Mucosa of descending colon (tissue), 3 donors: ENCODE data around the gene SLC48A1. TPM values are rescaled to one million over a fixed set of nuclear protein-coding genes. Genes with fewer than 3 reads are reported as not detected.

Experiments used
- ATAC-seq: fragments of 200-7000 bp; cut with Tn5 transposase; one replicate; pipeline ENCODE4 v1.9.1; 2020; ENCODE audit warnings: mild to moderate bottlenecking, moderate library complexity
- DNase-seq, 3 donors: peaks; one replicate each; pipeline ENCODE4 v3.0.0-alpha.2; 2020
- H3K36me3 ChIP-seq: fragments of 200-600 bp; one replicate; pipeline ENCODE4 v1.8.0; 2021; ENCODE audit warnings: low read depth, mild to moderate bottlenecking
- H3K4me1 ChIP-seq: fragments of 200-600 bp; one replicate; pipeline ENCODE4 v1.8.0; 2021; ENCODE audit warnings: low read depth, mild to moderate bottlenecking
- H3K4me3 ChIP-seq: fragments of 200-600 bp; one replicate; pipeline ENCODE4 v1.8.0; 2021; ENCODE audit warnings: mild to moderate bottlenecking
- H3K9me3 ChIP-seq: fragments of 200-600 bp; one replicate; pipeline ENCODE4 v1.8.0; 2021; ENCODE audit warnings: mild to moderate bottlenecking
- intact Hi-C, 2 donors: fragments of 100-400 bp; cut with DNase I in 1 of 2; cut with micrococcal nuclease in 1 of 2; formaldehyde crosslinking; loops; one replicate each; pipeline versions ENCODE4 v1.11.0 to v1.11.1; 2022; cut with DNase I, micrococcal nuclease
- total RNA-seq, 3 donors: library from RNA; stranded (reverse); fragmentation: NEBNext Ultra II Directional in 2 of 3; extraction: Animal tissue kit (Norgen Biotek cat#: 25700) in 2 of 3; gene quantifications; one replicate each; pipeline versions ENCODE4 v1.2.1 to v1.2.4, GENCODE V29; 2021 to 2023
- TF ChIP-seq, protein P1 (sequence below): fragments of 200-600 bp; IDR thresholded peaks from one replicate; pipeline ENCODE4 v1.8.0; 2022; ENCODE audit warnings: antibody characterized with exemption, mild to moderate bottlenecking
- donor health status: DM: no; HTN: no; CAD: no; lungs with moderate emphysema.
- donor health status: DM: no; HTN: no; CAD: no.
- donor health status: DM: no; HTN: yes; CAD: no.

Gene SLC48A1
- total RNA-seq, 3 donors from 2014 or later = 17.2 to 35.4 (median 19.1) TPM

DNA sequence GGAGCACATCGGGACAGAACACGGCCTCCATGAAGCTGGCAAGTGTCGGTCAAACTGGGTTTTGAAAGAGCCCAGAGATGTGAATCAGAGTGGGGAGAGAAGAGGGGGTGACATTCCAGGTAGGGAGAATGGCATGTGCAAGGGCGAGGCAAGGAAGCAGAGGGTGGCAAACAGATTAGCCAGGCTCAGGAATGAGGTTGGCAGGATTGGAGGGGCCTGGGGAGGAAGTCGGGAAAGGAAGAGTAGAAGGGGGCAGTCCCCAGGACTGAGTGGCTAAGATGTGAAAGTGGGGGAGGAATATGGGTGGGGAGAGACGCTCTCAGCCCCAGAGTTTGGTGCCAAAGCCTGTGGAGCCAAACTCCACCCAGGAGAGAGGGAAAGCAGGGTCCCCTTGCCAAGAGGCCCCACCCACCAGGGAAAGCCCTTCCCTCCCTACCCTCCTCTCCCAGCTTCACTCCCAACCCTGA, 52.2 kb downstream of the SLC48A1 start:
- TF ChIP-seq, protein P1, sequence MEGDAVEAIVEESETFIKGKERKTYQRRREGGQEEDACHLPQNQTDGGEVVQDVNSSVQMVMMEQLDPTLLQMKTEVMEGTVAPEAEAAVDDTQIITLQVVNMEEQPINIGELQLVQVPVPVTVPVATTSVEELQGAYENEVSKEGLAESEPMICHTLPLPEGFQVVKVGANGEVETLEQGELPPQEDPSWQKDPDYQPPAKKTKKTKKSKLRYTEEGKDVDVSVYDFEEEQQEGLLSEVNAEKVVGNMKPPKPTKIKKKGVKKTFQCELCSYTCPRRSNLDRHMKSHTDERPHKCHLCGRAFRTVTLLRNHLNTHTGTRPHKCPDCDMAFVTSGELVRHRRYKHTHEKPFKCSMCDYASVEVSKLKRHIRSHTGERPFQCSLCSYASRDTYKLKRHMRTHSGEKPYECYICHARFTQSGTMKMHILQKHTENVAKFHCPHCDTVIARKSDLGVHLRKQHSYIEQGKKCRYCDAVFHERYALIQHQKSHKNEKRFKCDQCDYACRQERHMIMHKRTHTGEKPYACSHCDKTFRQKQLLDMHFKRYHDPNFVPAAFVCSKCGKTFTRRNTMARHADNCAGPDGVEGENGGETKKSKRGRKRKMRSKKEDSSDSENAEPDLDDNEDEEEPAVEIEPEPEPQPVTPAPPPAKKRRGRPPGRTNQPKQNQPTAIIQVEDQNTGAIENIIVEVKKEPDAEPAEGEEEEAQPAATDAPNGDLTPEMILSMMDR = no peak
- Histone ChIP-seq H3K9me3 (no peaks in the 10 kb centered on the region), H3K4me1 (peaks cover 35% of the 10 kb centered on the region), H3K36me3 (no peaks in the 10 kb centered on the region), H3K4me3 (no peak overlapping the region)
- intact Hi-C loops = no loop called here
- no peak for ATAC-seq
- DNase-seq = peak in 1 of 3 donors; percentile 28

DNA sequence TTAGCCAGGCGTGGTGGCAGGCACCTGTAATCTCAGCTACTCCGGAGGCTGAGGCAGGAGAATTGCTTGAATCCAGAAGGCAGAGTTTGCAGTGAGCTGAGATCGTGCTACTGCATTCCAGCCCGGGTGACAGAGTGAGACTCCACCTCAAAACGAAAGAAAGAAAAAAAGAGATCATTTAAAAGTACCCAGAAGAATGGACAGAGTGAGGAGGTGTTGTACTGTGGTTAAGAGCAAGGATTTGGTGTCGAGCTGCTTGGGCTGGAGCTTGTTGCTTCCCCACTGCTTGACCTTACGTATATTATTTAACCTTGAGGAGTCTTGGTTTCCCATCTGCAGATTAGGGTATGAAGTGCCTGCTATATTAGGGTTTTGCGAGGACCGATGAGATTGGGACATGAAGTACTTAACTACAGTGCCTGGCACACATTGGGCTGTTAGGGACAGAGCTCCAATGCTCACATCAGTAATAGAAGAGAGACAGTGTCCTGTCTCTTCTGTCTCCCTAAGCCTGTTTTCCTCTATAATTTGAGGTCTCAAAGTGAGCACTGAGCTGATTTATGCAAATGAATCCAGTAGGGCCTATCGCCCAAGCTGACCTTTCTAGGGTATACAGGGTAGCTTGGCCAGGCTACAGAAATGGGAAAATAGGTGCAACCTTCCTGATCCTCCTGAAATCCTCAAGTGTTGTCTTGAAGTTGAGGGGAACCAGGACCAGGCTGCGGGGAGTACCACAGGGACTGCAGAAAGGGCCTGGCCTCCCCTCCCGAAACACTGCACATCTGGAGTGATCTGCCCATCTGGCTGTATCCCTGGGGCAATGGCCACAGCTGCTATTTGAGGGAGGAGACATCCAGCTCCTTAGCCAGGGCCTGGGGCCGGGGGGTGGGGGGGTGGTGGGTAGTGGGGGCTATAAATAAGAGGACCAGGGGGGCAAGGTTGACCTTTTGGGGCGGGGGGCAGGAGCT, 55.3 kb downstream of the SLC48A1 start:
- ATAC-seq (no peak), DNase-seq (no peak)
- intact Hi-C loops = no loop called here

DNA sequence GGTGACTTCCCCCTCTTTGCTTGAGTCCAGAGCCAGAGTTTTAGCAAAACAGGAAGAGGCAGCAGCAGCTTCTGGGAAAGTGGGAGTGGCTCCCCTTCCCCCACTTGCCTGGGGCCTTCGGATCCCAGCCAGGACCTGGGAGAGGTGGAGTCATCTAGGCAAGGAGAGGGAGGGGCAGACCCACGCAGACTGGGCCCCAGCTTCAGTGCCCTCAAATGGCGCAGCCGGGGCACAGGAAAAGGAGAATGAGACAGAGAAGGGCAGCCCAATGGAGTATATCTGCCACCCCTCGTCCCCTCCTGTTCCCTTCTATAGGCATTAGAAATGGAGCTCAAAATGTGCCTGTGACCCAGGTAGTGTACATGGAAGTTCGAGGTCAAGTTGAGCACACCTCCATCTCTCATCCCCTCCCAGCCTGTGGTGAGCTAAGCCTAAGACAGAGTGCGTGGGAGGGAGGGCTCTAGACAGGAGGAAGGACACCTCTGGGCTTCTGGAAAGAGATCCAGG, 56.0 kb downstream of the SLC48A1 start:
- peaks cover 19% of the 10 kb centered on the region for H3K4me1 ChIP-seq
- H3K4me3 ChIP-seq = no peak overlapping the region
- TF ChIP-seq, protein P1 = no peak
- peak; percentile 83 to 87 (median 84) for DNase-seq
- H3K36me3 ChIP-seq = no peaks in the 10 kb centered on the region
- intact Hi-C loops = no loop called here
- H3K9me3 ChIP-seq = no peaks in the 10 kb centered on the region
- ATAC-seq = peak; percentile 88

More for the DNA sequence above, 55.3 kb downstream of the SLC48A1 start:
- H3K4me3 ChIP-seq = no peak overlapping the region
- H3K4me1 ChIP-seq = peaks cover 19% of the 10 kb centered on the region
- H3K36me3 ChIP-seq = no peaks in the 10 kb centered on the region
- TF ChIP-seq, protein P1 = no peak
- no peaks in the 10 kb centered on the region for H3K9me3 ChIP-seq

DNA sequence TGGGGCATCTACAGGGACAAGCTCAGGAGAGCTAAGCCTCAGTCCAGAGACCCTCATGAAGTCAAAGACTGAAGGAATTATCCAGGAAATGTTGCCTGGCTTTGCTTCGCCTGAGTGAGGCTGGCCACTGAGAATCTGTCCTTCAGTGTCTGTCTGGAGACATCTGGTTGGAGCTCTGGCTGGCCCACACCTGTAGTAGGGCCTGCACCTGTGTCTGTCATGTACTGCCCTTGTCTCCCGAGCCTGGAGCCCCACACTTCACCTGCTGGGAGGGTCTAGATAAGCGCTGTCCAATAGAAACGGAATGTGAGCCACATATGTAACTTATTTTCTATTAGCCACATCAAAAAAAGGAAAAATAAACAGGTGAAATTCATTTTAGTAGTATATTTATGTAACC, 56.5 kb downstream of the SLC48A1 start:
- DNase-seq (no peak), ATAC-seq (no peak)
- TF ChIP-seq, protein P1 = no peak
- Histone ChIP-seq H3K4me3 (no peak overlapping the region), H3K9me3 (no peaks in the 10 kb centered on the region), H3K4me1 (peaks cover 19% of the 10 kb centered on the region), H3K36me3 (no peaks in the 10 kb centered on the region)
- intact Hi-C loops = no loop called here

Other genes starting within 250 kb of the SLC48A1 start
- gene RPAP3, start 67.2 kb upstream of the SLC48A1 start, total RNA-seq = 10 to 100 TPM; 16.5 to 26.0 (median 20.0) TPM
- gene ENDOU, start 47.7 kb upstream of the SLC48A1 start, total RNA-seq = under 1 TPM in 2 of 3 donors, not detected in 1; 0.19 to 0.31 TPM
- 10 to 100 TPM in 2 of 3 donors, 1 to 10 TPM in 1; 9.5 to 15.6 (median 11.4) TPM for gene RAPGEF3, start 14.4 kb upstream of the SLC48A1 start, total RNA-seq
- gene HDAC7, start 46.7 kb downstream of the SLC48A1 start, total RNA-seq = 10 to 100 TPM; 19.5 to 67.4 (median 33.2) TPM
- 100 to 1,000 TPM in 2 of 3 donors, 10 to 100 TPM in 1; 69.5 to 175 (median 162) TPM for gene VDR, start 131.8 kb downstream of the SLC48A1 start, total RNA-seq
- 100 to 1,000 TPM in 2 of 3 donors, 10 to 100 TPM in 1; 93.9 to 208 (median 183) TPM for gene TMEM106C, start 190.4 kb downstream of the SLC48A1 start, total RNA-seq
- gene COL2A1, start 231.2 kb downstream of the SLC48A1 start, total RNA-seq = 1 to 10 TPM in 2 of 3 donors, under 1 TPM in 1; 0.19 to 1.5 (median 1.2) TPM